ENCODE measurements around the gene C14orf93. TPM values are rescaled to one million over a fixed set of nuclear protein-coding genes. Genes with fewer than 3 reads are reported as not detected.
"Not testable (repeated sequence)": the region's sequence is repeated elsewhere in the genome, so short reads cannot be mapped to it uniquely, and the experiment has no call there.

The C14orf93 gene
- total RNA-seq, 1 donor from 2014 or later: 12.4 TPM

GRCh38 chr14:23020143-23021128 lies 10.5 kb upstream of the C14orf93 start:
- Mint-ChIP-seq H3K36me3 (ENCODE audit: unreplicated experiment) (peaks cover 4% of the 10 kb centered on the region), H3K27me3 (ENCODE audit: unreplicated experiment) (no peaks in the 10 kb centered on the region), H3K4me1 (ENCODE audit: unreplicated experiment) (peaks cover 10% of the 10 kb centered on the region), H3K9me3 (ENCODE audit: unreplicated experiment) (no peaks in the 10 kb centered on the region), H3K4me3 (ENCODE audit: unreplicated experiment) (no peak overlapping the region), H3K27ac (ENCODE audit: unreplicated experiment) (no peak overlapping the region)
- no peak for TF ChIP-seq CTCF (IDR thresholded peaks at IDR 0.05)
- DNase-seq (ENCODE audit: extremely low spot score, unreplicated experiment): no peak

GRCh38 chr14:23018107-23018506 lies 8.2 kb upstream of the C14orf93 start:
- Mint-ChIP-seq H3K36me3 (ENCODE audit: unreplicated experiment) (peaks cover 2% of the 10 kb centered on the region), H3K4me3 (ENCODE audit: unreplicated experiment) (no peak overlapping the region), H3K4me1 (ENCODE audit: unreplicated experiment) (no peaks in the 10 kb centered on the region), H3K9me3 (ENCODE audit: unreplicated experiment) (no peaks in the 10 kb centered on the region), H3K27me3 (ENCODE audit: unreplicated experiment) (no peaks in the 10 kb centered on the region), H3K27ac (ENCODE audit: unreplicated experiment) (no peak overlapping the region)
- DNase-seq (ENCODE audit: extremely low spot score, unreplicated experiment): no peak
- no peak for TF ChIP-seq CTCF (IDR thresholded peaks at IDR 0.05)

- H3K27ac Mint-ChIP-seq (ENCODE audit: unreplicated experiment): no peak overlapping the region
- no peaks in the 10 kb centered on the region for H3K36me3 Mint-ChIP-seq (ENCODE audit: unreplicated experiment)
- no peak for DNase-seq (ENCODE audit: extremely low spot score, unreplicated experiment)
- H3K4me1 Mint-ChIP-seq (ENCODE audit: unreplicated experiment): no peaks in the 10 kb centered on the region
- H3K4me3 Mint-ChIP-seq (ENCODE audit: unreplicated experiment): no peak overlapping the region
- no peaks in the 10 kb centered on the region for H3K27me3 Mint-ChIP-seq (ENCODE audit: unreplicated experiment)
- TF ChIP-seq CTCF (IDR thresholded peaks at IDR 0.05): no peak
- no peaks in the 10 kb centered on the region for H3K9me3 Mint-ChIP-seq (ENCODE audit: unreplicated experiment)
These were observed 7.1 kb upstream of the C14orf93 start for GRCh38 chr14:23017091-23017490.

- H3K27ac Mint-ChIP-seq (ENCODE audit: unreplicated experiment): no peak overlapping the region
- no peaks in the 10 kb centered on the region for H3K4me1 Mint-ChIP-seq (ENCODE audit: unreplicated experiment)
- no peaks in the 10 kb centered on the region for H3K36me3 Mint-ChIP-seq (ENCODE audit: unreplicated experiment)
- H3K27me3 Mint-ChIP-seq (ENCODE audit: unreplicated experiment): no peaks in the 10 kb centered on the region
- H3K4me3 Mint-ChIP-seq (ENCODE audit: unreplicated experiment): no peak overlapping the region
- DNase-seq (ENCODE audit: extremely low spot score, unreplicated experiment): no peak
- no peak for TF ChIP-seq CTCF (IDR thresholded peaks at IDR 0.05)
- H3K9me3 Mint-ChIP-seq (ENCODE audit: unreplicated experiment): no peaks in the 10 kb centered on the region
These were observed 5.7 kb upstream of the C14orf93 start for GRCh38 chr14:23015618-23016017.

- DNase-seq (ENCODE audit: extremely low spot score, unreplicated experiment); H3K36me3 Mint-ChIP-seq (ENCODE audit: unreplicated experiment); H3K27me3 Mint-ChIP-seq (ENCODE audit: unreplicated experiment); H3K27ac Mint-ChIP-seq (ENCODE audit: unreplicated experiment); H3K9me3 Mint-ChIP-seq (ENCODE audit: unreplicated experiment); H3K4me3 Mint-ChIP-seq (ENCODE audit: unreplicated experiment): not testable (repeated sequence)
- H3K4me1 Mint-ChIP-seq (ENCODE audit: unreplicated experiment): peaks cover 12% of the 10 kb centered on the region
These were observed 3.8 kb upstream of the C14orf93 start for GRCh38 chr14:23013749-23014054.
